Measurements from ENCODE around the gene GCNT2. TPM values are rescaled to one million over a fixed set of nuclear protein-coding genes. Genes with fewer than 3 reads are reported as not detected.

The GCNT2 gene
- total RNA-seq, 1 experiment from 2014 or later = 51.2 TPM

- no peak for TF ChIP-seq ATF2 (CRISPR knock-in tag; IDR thresholded peaks at IDR 0.05; ENCODE audit: borderline replicate concordance, low read depth)
- TF ChIP-seq SOX15 (CRISPR knock-in tag; IDR thresholded peaks at IDR 0.05) = no peak
These were observed 41.0 kb upstream of the GCNT2 start (continued) for GRCh38 chr6:10479939-10480700.

- Mint-ChIP-seq H3K27ac (no peak overlapping the region), H3K9me3 (peaks cover 24% of the 10 kb centered on the region), H3K27me3 (ENCODE audit: low read depth) (no peaks in the 10 kb centered on the region; the same call in 1 of the 2 replicates), H3K36me3 (no peaks in the 10 kb centered on the region), H3K4me3 (no peak overlapping the region), H3K4me1 (0 out of 2 replicates have a peak, but pooled peaks cover 2% of the 10 kb centered on the region)
- TF ChIP-seq GRHL2 (CRISPR knock-in tag; IDR thresholded peaks at IDR 0.05; ENCODE audit: insufficient replicate concordance, severe bottlenecking) (no peak), ZNF423 (CRISPR knock-in tag; IDR thresholded peaks at IDR 0.05) (no peak), ZBTB21 (CRISPR knock-in tag; IDR thresholded peaks at IDR 0.05; ENCODE audit: borderline replicate concordance) (no peak), ELF4 (CRISPR knock-in tag; IDR thresholded peaks at IDR 0.05; ENCODE audit: low read depth) (no peak), IRF2 (CRISPR knock-in tag; IDR thresholded peaks at IDR 0.05; ENCODE audit: borderline replicate concordance, low read depth) (no peak), PRDM15 (CRISPR knock-in tag; IDR thresholded peaks at IDR 0.05) (no peak), RORB (CRISPR knock-in tag; IDR thresholded peaks at IDR 0.05) (no peak), SMAD4 (CRISPR knock-in tag; IDR thresholded peaks at IDR 0.05) (no peak), CDX4 (CRISPR knock-in tag; IDR thresholded peaks at IDR 0.05; ENCODE audit: borderline replicate concordance) (no peak), FOXJ3 (CRISPR knock-in tag; IDR thresholded peaks at IDR 0.05; ENCODE audit: borderline replicate concordance) (no peak), ATF1 (CRISPR knock-in tag; IDR thresholded peaks at IDR 0.05) (no peak), TP53 (CRISPR knock-in tag; IDR thresholded peaks at IDR 0.05) (no peak)
- CTCF ChIA-PET = interaction anchor here (0.9 to 1.9 kb wide), 3 partner anchors 15 to 405 kb away, joined by 3 to 4 read pairs (median 3); partner anchors contain the start of gene SYCP2L
- no peak for ATAC-seq
- POLR2A ChIA-PET = interaction anchor here (0.8 kb wide), 1 partner anchor 10 kb away, joined by 5 read pairs; no protein-coding TSS in a partner anchor
- DNase-seq (ENCODE audit: low spot score) = no peak
These were observed 40.0 kb upstream of the GCNT2 start for GRCh38 chr6:10481101-10481500.

DNA sequence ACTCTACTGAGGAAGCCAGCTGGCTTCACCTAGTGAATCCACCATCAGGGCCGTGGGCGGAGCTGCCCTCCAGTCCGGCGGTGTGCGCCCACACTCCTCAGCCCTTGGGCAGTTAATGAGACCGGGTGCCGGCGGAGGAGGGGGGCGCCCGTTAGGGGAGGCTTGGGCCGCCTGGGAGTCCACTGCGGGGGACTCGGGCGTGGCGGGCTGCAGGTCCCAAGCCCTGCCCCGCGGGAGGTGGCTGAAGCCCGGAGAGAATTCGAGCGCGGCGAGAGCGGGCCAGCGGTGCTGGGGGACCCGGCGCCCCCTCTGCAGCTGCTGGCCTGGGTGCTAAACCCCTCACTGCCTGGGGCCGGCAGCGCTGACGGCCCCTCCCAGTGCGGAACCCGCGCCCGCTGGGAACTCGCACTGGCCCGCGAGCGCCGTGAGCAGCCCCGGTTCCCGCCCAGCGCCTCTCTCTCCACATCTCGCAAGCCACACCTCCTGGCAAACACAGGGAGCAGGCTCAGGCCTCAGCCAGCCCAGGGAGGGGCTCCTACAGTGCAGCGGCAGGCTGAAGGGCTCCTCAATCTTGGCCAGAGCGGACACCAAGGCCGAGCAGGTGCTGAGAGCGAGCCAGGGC, 38.4 kb upstream of the GCNT2 start:
- H3K27ac Mint-ChIP-seq = no peak overlapping the region
- peaks cover 11% of the 10 kb centered on the region for H3K27me3 Mint-ChIP-seq (ENCODE audit: low read depth)
- 0 out of 2 replicates have a peak, but pooled peaks cover 2% of the 10 kb centered on the region for H3K4me1 Mint-ChIP-seq
- peaks cover 30% of the 10 kb centered on the region for H3K9me3 Mint-ChIP-seq
- ChIA-PET CTCF (interaction anchor here (1.5 to 1.9 kb wide), 2 partner anchors 17 to 318 kb away, joined by 4 to 8 read pairs; no protein-coding TSS in a partner anchor), POLR2A (interaction anchor here (0.7 kb wide), 1 partner anchor 74 kb away, joined by 3 read pairs; no protein-coding TSS in a partner anchor)
- no peak overlapping the region for H3K4me3 Mint-ChIP-seq
- no peak for ATAC-seq
- no peak for DNase-seq (ENCODE audit: low spot score)
- H3K36me3 Mint-ChIP-seq = 0 out of 2 replicates have a peak, but pooled peaks cover 2% of the 10 kb centered on the region
- TF ChIP-seq ETV6 (CRISPR knock-in tag; IDR thresholded peaks at IDR 0.05) (no peak), HMGA2 (CRISPR knock-in tag; IDR thresholded peaks at IDR 0.05) (no peak), MXD4 (CRISPR knock-in tag; IDR thresholded peaks at IDR 0.05; ENCODE audit: borderline replicate concordance) (no peak), E2F5 (CRISPR knock-in tag; IDR thresholded peaks at IDR 0.05) (no peak), ZNF219 (CRISPR knock-in tag; IDR thresholded peaks at IDR 0.05; ENCODE audit: borderline replicate concordance) (no peak), ZBTB43 (CRISPR knock-in tag; IDR thresholded peaks at IDR 0.05) (no peak), ELF4 (CRISPR knock-in tag; IDR thresholded peaks at IDR 0.05; ENCODE audit: low read depth) (no peak), CREM (CRISPR knock-in tag; IDR thresholded peaks at IDR 0.05) (no peak), RELA (CRISPR knock-in tag; IDR thresholded peaks at IDR 0.05; ENCODE audit: borderline replicate concordance) (no peak), SOX15 (CRISPR knock-in tag; IDR thresholded peaks at IDR 0.05) (no peak), PRRX2 (CRISPR knock-in tag; IDR thresholded peaks at IDR 0.05) (no peak)
